GM18517 (cell line): ENCODE measurements around the gene HOXA4.

Source experiments
- ATAC-seq: cut with Tn5 transposase; IDR thresholded peaks from one replicate; pipeline ENCODE4 v1.9.1; 2021; ENCODE audit warnings: mild to moderate bottlenecking, moderate library complexity; ENCODE audit not compliant: unreplicated experiment

HOXA4 gene

DNA sequence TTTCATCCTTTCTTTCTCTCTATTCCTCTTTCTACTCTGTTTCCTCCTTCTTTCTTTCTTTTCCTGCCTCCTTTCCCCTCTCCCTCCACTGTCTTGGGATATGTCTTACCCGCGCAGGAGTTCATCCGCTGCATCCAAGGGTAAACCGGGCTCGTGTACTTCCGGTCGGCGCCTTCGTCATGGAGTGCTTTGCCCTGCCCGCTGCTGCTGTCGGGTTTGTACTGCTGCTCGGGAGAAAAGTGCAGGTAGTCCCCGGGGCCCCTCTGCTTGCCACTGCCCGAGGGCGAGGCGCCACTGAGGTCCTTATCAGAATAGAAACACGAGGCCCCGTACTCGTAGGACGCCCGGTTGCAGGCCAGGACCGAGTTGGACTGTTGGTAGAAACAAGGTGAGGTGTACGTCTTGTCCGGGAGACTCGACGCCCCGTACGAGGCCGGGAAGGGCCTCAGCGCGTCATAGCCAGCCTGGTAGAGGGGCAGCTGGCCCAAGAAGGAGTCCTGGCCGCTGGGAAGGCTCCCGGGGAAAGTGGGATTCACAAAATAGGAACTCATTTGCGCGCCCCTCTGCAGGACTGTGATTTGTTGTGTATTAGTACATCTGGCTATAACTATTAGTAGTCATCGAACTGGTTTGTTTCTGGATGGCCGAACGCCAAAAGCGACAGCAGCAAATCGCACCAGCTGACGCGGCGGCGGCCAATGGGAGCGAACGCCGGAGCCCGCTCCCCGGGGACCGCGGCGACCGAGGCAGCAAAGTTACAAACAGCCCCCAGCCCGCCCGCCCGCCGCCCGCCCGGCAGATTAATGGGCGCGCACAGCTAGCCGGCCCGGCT, 16.9 kb upstream of the HOXA4 start, which contains the start of gene HOXA6:
TSS of gene HOXA6 (minus strand) at position 576 of the 832 bp plus-strand sequence. CDS start at position 551, 25 bp downstream.
- no peak for ATAC-seq

DNA sequence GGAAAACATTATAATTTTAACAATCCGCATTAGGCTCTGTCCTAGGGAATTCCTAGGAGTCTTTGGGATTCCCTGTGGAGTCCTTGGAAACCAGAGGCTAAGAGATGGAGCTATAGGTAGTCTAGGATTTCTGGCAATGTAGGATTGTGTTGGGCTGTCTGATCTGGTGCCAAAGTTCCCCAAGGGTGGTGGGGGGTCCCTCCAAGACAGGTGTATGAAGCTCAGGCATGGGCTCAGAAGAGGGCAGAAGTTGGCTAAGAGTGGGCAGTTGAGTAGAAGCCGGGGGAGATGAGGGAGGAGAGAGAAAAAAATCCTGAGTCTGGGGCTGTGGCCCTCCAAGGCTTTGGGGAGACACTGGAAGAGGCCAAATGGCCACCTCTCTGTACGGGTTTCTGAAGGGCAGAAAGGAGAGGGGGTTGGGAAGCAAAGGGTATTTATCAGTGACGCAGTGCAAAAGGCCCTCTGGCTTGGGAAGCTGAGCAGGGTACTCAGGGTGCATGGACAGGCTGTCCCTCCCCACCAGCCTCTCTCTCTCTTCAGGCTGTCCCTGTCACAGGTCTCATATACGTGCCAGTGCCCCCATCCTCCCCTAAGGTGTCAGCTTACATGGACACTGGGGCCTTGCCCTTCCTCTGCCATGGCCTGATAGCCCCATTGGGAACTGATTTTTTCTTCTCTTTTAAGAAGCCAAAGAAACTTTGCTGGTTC, 16.1 kb upstream of the HOXA4 start:
- ATAC-seq: no peak

DNA sequence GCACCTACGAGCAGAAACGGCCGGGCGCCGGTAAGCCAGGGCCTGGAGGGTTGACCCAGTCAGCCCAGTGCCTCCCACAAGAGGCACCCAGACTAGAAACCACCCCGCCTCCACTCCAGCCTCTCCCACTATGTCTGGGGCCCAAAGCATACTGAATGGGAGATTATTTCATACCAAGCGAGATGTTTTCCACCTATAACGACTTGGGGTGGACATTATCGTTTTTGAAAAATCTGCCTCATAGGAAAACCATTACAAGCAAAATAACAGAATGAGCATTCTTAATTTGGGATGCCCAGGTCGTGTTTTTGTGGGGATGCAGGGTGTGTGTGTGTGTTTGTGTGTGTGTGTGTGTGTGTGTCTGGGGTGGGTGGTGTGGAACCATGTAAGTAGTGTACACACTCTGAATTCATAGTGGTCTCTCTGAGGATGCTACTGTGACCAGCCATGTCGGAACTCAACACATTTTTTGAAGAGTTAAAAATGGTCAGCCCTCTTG, 15.4 kb upstream of the HOXA4 start:
- ATAC-seq: no peak

DNA sequence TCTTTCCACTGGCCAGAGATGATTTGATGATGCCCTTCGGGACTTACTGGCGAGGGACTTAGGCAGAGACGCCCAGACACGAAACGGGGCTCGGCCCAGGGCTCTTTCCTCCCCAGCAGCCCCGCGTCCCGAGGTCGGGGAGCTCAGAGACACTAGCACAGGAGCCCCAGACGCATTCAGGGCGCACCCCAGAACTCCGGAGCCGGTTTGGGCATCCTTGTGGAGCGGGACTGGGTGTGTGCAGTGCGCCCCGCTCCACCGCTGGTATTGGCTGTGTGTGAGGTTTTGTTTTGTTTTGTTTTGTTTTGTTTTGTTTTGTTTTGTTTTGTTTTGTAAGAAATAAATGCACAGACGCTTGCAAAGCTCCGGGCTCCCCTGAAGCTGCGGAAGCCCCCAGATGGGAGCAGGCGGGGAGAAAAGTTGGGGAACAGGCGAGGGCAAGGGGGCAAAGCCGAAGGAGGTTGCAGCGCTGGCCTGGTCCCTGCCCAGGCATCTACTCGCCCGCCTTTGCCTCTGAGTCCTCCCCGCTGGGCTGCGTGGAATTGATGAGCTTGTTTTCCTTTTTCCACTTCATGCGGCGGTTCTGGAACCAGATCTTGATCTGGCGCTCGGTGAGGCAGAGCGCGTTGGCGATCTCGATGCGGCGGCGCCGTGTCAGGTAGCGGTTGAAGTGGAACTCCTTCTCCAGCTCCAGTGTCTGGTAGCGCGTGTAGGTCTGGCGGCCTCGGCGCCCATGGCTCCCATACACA, 14.8 kb upstream of the HOXA4 start:
- no peak for ATAC-seq

DNA sequence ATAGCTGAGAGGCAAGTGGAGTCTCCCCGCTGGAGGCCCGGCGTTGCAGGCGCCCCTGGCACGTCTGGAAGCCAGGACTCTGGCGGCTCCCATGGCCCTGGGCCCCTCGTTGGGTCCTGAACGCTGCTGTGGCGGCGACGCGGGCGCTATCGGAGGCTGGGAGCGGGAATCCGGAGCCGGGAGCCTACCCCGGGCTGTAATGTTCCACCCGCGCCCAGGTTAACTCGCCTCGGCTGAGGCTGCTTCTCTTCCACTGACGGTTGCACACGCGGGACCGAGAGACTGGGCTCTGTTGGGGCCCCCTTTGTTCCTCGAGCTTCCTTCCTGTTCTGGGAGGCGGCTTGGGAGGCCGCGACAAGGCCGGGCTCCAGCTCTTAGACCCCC, 14.2 kb upstream of the HOXA4 start:
- no peak for ATAC-seq

DNA sequence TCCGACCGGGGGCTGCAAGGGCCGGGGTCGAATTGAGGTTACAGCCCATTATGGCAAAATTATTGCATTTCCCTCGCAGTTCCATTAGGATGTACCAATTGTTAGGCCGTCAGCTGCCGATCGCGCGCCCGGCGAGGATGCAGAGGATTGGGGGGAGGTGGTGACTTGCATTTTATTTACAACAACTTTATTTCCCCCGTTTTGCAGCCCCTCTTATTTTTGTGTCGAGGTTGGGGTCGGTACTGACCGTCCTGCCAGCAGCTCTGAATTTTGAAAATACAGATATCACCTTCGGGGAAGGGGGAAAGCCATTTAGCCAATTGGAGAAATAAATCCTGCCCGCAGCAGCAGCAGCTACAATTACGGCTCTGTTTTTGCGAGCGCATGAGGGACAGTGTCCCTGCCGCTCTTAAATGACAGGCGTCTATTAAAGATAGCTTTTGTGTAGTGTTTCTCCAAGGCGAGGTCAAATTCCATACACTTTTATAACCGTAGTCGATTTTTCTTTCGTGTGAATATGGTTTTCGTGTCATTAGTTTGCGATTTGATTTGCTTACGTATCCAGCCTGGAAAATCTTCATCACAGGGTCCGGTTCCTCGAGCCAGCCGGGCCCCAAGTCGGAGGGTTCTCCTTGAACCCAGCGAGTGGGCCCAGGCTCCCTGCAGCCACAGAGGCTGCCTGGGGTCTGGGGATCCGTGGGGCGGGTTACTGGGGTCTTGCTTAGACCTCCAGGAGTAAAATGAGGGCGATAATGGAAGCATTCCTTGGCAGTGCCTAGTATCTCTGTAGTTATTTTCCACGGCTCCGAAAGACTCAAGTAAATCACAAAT, 13.6 kb upstream of the HOXA4 start:
- no peak for ATAC-seq

DNA sequence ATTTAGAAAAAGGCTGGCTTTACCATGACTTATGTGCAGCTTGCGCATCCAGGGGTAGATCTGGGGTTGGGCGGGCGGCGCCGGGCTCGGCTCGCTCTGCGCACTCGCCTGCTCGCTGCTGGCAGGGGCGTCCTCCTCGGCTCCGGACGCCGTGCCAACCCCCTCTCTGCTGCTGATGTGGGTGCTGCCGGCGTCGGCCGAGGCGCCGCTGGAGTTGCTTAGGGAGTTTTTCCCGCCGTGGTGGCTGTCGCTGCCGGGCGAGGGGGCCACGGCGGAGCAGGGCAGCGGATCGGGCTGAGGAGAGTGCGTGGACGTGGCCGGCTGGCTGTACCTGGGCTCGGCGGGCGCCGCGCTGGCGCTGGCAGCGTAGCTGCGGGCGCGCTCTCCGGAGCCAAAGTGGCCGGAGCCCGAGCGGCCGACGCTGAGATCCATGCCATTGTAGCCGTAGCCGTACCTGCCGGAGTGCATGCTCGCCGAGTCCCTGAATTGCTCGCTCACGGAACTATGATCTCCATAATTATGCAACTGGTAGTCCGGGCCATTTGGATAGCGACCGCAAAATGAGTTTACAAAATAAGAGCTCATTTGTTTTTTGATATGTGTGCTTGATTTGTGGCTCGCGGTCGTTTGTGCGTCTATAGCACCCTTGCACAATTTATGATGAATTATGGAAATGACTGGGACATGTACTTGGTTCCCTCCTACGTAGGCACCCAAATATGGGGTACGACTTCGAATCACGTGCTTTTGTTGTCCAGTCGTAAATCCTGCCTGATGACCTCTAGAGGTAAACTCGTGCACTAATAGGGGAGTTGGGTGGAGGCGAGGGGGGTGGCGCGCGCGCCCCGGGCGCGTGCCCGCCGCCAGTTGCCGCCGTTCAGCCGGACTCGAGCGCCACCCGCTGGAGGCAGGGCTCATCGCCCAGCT, 12.7 kb upstream of the HOXA4 start, which contains the start of gene HOXA5:
TSS of gene HOXA5 (minus strand) at position 659 of the 927 bp plus-strand sequence. CDS start at position 585, 74 bp downstream.
- peak; percentile 72 for ATAC-seq

DNA sequence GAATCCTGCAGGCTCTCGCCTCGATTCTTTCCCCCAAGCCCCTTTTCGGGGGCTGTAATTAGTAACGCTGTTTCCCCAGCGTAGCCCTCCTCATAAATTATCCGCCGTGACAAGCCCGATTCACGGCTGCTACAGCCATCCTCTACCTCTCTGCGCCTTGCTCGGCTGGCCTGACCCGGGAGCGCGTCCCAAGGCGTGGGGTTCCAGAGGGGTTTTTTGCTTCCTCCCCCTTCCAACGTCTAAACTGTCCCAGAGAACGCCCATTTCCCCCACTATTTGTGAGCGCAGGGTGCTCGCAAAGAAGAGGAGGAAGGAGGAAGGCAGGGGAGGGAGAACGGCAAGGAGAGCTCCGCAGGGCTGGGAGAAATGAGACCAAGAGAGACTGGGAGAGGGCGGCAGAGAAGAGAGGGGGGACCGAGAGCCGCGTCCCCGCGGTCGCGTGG, 12.0 kb upstream of the HOXA4 start:
- ATAC-seq: no peak

DNA sequence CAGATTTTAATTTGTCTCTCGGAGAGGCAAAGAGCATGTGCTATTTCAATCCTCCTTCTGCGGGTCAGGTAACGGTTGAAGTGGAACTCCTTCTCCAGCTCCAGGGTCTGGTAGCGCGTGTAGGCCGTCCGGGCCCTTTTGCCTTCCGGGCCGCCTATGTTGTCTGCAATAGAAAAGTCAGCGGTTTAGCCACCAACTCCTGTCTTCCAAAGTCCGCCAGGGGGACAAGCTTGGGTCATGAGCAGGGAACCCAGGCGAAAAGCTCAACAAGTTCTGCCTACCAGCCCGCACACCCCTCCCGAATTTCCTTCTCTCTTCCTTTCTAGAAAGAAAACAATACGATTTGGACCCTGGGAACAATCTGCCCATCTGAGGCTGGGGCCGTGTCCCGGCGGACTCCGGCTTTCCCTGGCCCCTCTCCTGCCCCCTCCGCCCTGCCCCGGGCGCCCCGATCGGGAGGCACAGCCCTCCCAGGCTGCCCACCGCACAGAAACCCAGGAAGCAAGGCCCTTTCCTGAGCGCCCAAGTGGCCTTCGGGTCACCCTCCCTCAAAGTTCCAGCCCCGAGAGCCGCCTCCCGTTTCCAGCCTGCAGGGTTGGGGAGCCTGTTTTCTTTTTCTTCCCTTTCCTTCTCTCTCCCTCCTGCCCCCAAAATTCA, 11.5 kb upstream of the HOXA4 start:
- ATAC-seq: no peak

DNA sequence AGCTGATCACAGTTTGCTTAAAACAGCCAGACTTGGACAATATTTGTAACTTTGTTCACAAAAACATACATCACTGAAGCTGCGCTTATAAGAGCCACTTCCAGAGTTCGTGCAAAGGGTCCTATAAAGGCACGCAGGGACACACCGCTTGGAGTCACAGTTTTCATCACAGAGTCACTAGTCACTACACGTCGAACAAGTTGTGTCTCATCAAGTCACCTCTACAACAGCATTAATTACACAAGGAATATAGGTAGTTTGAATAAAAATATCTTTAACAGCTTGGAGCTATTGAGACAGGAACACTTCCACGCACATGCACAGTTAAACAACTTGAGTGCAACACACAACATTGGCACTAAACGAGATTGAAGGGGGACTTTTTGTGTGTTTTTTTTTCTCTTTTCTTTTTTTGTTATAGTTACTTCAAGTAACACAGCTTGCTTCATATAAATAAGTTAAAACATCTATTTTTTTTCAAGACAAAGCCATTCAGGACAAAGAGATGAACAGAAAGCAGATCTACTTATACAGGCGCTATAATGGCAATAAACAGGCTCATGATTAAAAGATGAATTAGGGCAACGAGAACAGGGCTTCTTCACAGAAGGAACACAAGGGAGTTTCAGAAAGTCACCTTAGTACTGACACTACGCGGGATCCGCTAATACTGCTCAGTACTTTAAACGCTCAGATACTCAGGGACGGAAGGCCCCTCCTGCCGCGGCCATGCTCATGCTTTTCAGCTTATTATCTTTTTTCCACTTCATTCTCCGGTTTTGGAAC, 10.8 kb upstream of the HOXA4 start:
- no peak for ATAC-seq

DNA sequence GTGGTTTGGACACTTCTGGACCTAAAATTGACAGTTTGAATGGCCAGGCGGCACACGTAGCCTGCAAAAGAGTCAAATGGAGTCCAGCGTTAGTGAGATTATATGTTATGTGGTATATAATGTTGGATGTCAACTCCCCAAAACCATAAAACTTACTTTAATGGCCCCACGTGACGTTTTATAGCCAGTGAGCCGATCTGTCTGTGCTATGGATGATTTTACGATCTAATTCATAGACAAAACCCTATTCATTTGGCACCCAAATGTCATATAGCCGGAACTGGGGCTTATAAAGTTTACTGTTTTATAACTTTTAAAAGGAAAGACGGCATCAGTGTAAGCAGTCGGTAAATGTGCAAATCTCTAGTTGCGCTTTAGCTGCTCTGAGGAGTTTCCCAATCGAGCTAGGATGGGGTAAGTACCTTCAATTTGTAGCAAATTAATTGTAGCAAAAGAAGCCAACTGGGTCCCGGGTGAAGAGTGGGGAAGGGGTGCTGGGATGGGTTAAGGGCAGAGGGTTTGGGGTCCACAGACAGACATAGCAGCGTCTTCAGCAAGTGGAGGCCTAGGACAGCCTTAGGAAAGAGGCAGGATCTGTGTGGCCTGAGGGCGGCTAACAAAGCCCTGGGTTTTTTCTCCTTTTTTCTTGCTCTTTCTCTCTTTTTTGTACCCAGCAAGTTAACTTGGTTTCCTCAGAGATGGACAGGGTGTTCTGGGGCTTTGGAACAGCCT, 9.7 kb upstream of the HOXA4 start:
- ATAC-seq: no peak

DNA sequence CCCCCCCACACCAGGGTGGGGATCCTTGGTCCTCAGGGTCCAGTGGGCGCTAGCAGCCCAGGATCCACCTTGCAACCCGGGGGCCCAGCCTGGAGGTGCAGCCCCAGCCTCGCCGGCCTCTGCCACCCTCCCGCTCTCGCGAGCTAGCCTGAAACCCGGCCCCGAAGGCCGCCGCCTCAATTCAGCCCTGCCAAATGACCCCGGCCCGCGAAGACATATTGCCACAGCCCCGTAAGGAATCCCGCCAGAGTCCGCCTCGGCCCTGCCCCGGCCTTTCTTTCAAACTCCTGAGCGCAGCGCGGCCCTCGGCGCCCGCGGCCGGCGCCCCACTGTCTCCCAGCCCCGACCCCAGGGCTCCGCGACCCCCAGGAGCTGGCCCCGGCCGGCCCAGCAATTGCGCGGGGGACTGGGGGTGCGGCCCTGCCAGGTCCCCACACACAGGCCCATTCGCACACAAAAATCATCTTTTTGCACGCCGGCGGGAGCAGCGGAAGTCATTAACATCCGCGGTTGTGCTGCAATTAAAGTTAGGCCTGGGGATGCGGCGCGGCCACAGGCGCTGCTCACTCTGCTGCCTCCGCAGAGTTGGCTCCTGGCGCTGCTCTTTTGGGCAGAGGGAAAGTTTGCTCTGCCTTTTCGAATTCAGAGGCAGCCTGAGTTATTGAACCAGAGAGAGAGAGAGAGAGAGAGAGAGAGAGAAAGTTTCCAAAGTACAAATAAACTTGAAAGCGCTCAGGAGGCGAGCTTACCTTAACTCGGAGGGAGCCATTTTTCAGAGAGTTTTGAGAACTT, 9.0 kb upstream of the HOXA4 start:
- no peak for ATAC-seq

DNA sequence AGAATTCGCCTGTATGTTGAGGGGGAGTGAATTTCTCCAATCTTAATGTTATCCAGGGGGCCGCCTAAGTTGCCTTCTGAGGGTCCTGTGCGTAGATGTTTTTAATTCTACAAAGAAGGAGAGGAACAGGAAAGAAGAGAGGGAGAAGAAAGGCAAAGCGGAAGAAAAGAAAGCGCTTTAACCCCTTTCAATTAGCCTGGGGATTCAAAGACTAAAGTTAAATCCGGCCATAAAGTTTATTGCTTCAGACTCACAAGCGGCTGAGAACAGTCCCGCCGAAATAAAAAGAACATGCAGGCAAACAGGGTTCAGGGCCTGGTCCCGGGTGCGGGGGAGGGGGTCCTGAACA, 8.4 kb upstream of the HOXA4 start:
- no peak for ATAC-seq

DNA sequence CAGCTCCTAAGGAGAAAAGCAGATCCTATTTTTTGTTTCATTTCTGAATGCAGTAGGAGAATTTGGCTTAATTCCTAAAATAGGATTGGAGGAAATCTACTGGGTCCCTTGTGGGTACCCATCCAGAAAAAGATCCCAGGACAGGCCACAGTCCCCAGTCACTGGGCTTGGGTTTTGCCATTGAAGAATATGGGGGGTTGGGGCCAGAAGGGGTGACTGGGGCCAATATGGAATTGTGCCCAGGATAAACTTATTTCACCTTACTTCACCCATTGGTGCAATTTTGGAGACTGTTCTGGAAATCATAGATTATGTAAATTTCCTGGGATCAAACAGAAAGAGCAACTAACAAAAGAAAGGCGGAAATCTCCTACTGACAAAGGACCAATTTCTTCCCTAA, 7.9 kb upstream of the HOXA4 start:
- no peak for ATAC-seq

DNA sequence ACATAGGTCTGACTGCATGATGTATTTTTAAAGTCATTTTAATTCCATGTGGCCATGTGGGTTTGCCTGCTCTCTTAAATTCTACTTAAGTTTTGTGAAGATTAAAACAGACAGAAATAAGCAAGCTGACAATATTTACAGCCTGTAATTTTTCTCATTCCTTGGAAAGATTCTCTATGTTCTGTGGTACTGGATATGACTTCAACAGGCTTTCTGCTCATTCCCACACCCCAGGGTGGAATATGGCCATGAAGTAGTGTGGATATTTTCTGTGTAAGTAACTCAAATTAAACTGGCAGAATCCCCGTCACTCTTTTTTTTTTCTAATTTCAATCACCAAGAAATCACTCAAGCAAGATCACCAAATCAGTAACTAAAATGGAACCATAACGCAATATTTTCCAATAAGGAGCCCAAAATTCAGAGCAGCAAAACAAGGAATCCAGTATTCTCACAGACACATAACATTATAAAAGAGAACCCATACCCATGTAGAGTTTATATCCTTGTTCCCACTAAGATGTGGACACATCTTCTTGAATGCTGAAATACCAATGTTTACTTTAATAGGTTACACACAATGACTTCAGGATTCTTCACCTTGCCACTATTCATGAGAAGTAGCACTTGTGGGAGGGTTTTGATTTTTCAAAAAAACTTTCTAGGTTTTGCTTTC, 7.2 kb upstream of the HOXA4 start:
- no peak for ATAC-seq

DNA sequence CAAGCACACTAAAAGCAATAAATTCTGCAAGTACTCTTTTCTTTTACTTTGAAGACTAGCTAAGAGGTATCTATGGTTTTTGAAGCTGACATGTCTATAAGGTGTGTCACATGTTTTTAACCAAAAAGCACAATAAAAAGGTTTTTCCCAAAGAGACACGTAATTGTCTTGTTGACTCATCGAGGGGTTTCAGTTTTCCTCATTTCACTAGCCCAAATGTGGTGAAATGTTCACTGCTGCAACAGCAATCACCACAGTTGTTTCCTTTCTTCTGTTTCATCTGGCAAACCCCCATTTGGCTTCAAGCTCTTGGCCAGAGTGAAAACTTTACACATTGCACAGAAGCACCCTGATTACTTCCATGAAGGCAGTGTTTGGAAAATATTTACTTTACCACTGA, 3.8 kb upstream of the HOXA4 start:
- ATAC-seq: no peak
